BLaER1 treated with 17β-estradiol and CSF1 and Interleukin-3, amounts not matched to agents 10 nM and 100 nM (cell line): Measurements from ENCODE around the gene ZNF574.
A peak's percentile ranks its signal among the peaks of the same experiment; 100 is the strongest.

Experiments
- H3K27ac ChIP-seq, 11 experiments: shearing (Covaris generic); formaldehyde crosslinking; 2 replicates each; pipeline ENCODE4 v1.8.1; 2022
- H3K27me3 ChIP-seq, 11 experiments: shearing (Covaris generic); formaldehyde crosslinking; 2 replicates each; pipeline ENCODE4 v1.8.1; 2022
- H3K36me3 ChIP-seq, 11 experiments: shearing (Covaris generic); formaldehyde crosslinking; 2 replicates each; pipeline ENCODE4 v1.8.1; 2022
- H3K4me1 ChIP-seq, 10 experiments: shearing (Covaris generic); formaldehyde crosslinking; 2 replicates each; pipeline ENCODE4 v1.8.1; 2022
- H3K4me2 ChIP-seq, 11 experiments: shearing (Covaris generic); formaldehyde crosslinking; 2 replicates each; pipeline ENCODE4 v1.8.1; 2022
- H3K4me3 ChIP-seq, 10 experiments: shearing (Covaris generic); formaldehyde crosslinking; 2 replicates each; pipeline ENCODE4 v1.8.1; 2022
- H3K9ac ChIP-seq, 11 experiments: shearing (Covaris generic); formaldehyde crosslinking; 2 replicates each; pipeline ENCODE4 v1.8.1; 2022
- H3K9me3 ChIP-seq, 11 experiments: shearing (Covaris generic); formaldehyde crosslinking; replicated peaks in 1 of 11; 2 replicates each; pipeline ENCODE4 v1.8.1; 2022
- H4K20me1 ChIP-seq, 11 experiments: shearing (Covaris generic); formaldehyde crosslinking; 2 replicates each; pipeline ENCODE4 v1.8.1; 2022
- Cebpa-rat ChIP-seq, 11 experiments: shearing (Covaris generic); IDR thresholded peaks; 2 replicates each; pipeline ENCODE4 v1.8.1; 2022

ZNF574 gene

DNA sequence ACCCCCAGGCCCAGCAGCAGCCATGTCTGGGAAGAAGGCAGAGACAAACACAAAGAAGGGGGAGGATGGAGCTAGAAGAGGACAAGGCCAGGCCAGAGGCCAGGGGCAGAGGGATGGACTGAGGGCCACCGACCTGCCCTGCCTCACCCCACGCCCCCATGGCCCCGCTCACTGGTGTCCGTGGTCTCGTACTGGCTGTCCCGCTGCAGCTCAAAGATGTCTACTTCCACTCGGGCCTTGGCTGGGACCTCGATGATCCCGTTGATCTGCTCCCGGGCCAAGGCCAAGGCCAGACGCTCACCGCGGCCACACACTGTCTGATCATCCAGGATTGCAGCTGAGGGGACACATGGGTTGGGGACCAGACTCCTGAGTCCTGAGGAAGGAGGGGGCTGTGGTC is 10.9 kb upstream of the ZNF574 start:
- Histone ChIP-seq H3K4me2 (peak overlapping the region in 5 of 11 experiments; percentile 30 to 59 (median 49); a peak in 6 of 22 replicates), H4K20me1 (peaks cover 6 to 64% (median 21%) of the 10 kb centered on the region in 11 experiments; a peak in 15 of 22 replicates), H3K36me3 (peaks cover 52 to 57% (median 55%) of the 10 kb centered on the region in 11 experiments), H3K27ac (0 out of 22 replicates have a peak overlapping the region, but pooled peaks of 1 of the 11 experiments have one; percentile 7), H3K27me3 (no peaks in the 10 kb centered on the region), H3K4me3 (no peak overlapping the region), H3K9ac (0 out of 22 replicates have a peak overlapping the region, but pooled peaks of 1 of the 11 experiments have one; percentile 5), H3K4me1 (peaks cover 24 to 60% (median 47%) of the 10 kb centered on the region in 10 experiments), H3K9me3 (no peaks in the 10 kb centered on the region)
- no peak for TF ChIP-seq Cebpa-rat (IDR thresholded peaks at IDR 0.05)

- TF ChIP-seq Cebpa-rat (IDR thresholded peaks at IDR 0.05) = no peak
- Histone ChIP-seq H3K9ac (peak overlapping the region in 1 of 11 experiments; percentile 5; a peak in 2 of 22 replicates), H3K4me3 (no peak overlapping the region), H3K27me3 (no peaks in the 10 kb centered on the region), H4K20me1 (peaks cover 6 to 62% (median 21%) of the 10 kb centered on the region in 11 experiments; a peak in 15 of 22 replicates), H3K4me1 (peaks cover 27 to 65% (median 51%) of the 10 kb centered on the region in 10 experiments), H3K4me2 (peak overlapping the region in 7 of 11 experiments; percentile 9 to 59 (median 40); a peak in 12 of 22 replicates), H3K27ac (0 out of 22 replicates have a peak overlapping the region, but pooled peaks of 1 of the 11 experiments have one; percentile 7), H3K36me3 (peaks cover 47 to 53% (median 51%) of the 10 kb centered on the region in 11 experiments), H3K9me3 (no peaks in the 10 kb centered on the region)
These were observed 10.5 kb upstream of the ZNF574 start for GRCh38 chr19:42065511-42065910.

GRCh38 chr19:42066075-42066754 is 9.8 kb upstream of the ZNF574 start:
- Histone ChIP-seq H4K20me1 (peaks cover 6 to 62% (median 21%) of the 10 kb centered on the region in 11 experiments; a peak in 15 of 22 replicates), H3K4me1 (peaks cover 34 to 72% (median 58%) of the 10 kb centered on the region in 10 experiments), H3K9me3 (no peaks in the 10 kb centered on the region), H3K36me3 (peaks cover 44 to 48% (median 46%) of the 10 kb centered on the region in 11 experiments), H3K4me2 (peak overlapping the region in 9 of 11 experiments; percentile 86 to 98 (median 94); a peak in 18 of 22 replicates), H3K4me3 (no peak overlapping the region), H3K27ac (no peak overlapping the region), H3K9ac (peak overlapping the region in 1 of 11 experiments; percentile 82; a peak in 2 of 22 replicates), H3K27me3 (no peaks in the 10 kb centered on the region)
- no peak for TF ChIP-seq Cebpa-rat (IDR thresholded peaks at IDR 0.05)

GRCh38 chr19:42067315-42067888 is 8.6 kb upstream of the ZNF574 start:
- Histone ChIP-seq H3K4me2 (peak overlapping the region; percentile 86 to 98 (median 94)), H4K20me1 (peaks cover 6 to 61% (median 21%) of the 10 kb centered on the region in 11 experiments; a peak in 15 of 22 replicates), H3K27ac (no peak overlapping the region)

DNA sequence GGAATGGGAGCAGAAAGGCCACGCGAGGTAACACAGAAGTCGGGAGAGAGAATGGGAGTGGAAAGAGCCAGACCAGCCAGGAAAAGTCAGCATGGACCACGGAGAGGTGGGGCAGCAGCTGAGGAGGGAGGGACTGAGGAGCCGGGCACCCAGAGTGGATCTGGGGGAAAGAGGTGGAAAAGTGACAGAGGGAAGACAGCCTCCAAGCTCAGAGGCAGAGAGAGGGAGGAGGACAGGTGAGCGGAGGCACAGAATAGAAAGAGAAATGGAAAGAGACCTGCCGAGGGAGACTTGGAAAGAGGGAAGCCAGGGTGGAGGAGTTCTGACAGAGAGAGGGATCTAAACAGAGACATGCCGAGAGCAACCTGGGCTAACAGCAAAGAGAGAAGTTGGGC is 7.6 kb upstream of the ZNF574 start:
- Histone ChIP-seq H3K36me3 (peaks cover 22 to 26% (median 24%) of the 10 kb centered on the region in 11 experiments), H3K9ac (peak overlapping the region; percentile 77 to 88 (median 82); a peak in 21 of 22 replicates), H3K27ac (peak overlapping the region in 10 of 11 experiments; percentile 54 to 85 (median 78); a peak in 15 of 22 replicates), H3K27me3 (no peaks in the 10 kb centered on the region), H3K4me3 (peak overlapping the region; percentile 61 to 78 (median 68)), H3K9me3 (no peaks in the 10 kb centered on the region), H3K4me1 (peaks cover 40 to 74% (median 60%) of the 10 kb centered on the region in 10 experiments), H4K20me1 (peaks cover 6 to 51% (median 21%) of the 10 kb centered on the region in 11 experiments; a peak in 15 of 22 replicates), H3K4me2 (peak overlapping the region; percentile 86 to 98 (median 94))
- TF ChIP-seq Cebpa-rat (IDR thresholded peaks at IDR 0.05) = no peak

More at GRCh38 chr19:42067315-42067888, 8.6 kb upstream of the ZNF574 start:
- H3K9ac ChIP-seq = peak overlapping the region in 7 of 11 experiments; percentile 16 to 84 (median 82); a peak in 8 of 22 replicates
- H3K4me3 ChIP-seq = peak overlapping the region in 6 of 10 experiments; percentile 64 to 78 (median 68); a peak in 6 of 20 replicates
- H3K36me3 ChIP-seq = peaks cover 32 to 36% (median 34%) of the 10 kb centered on the region in 11 experiments
- H3K27me3 ChIP-seq = no peaks in the 10 kb centered on the region
- no peaks in the 10 kb centered on the region for H3K9me3 ChIP-seq
- no peak for TF ChIP-seq Cebpa-rat (IDR thresholded peaks at IDR 0.05)
- H3K4me1 ChIP-seq = peaks cover 40 to 75% (median 61%) of the 10 kb centered on the region in 10 experiments

- Histone ChIP-seq H4K20me1 (peaks cover 6 to 45% (median 21%) of the 10 kb centered on the region in 11 experiments; a peak in 15 of 22 replicates), H3K9me3 (no peaks in the 10 kb centered on the region), H3K9ac (peak overlapping the region; percentile 77 to 88 (median 82)), H3K4me2 (peak overlapping the region; percentile 86 to 98 (median 94)), H3K4me1 (peaks cover 40 to 70% (median 59%) of the 10 kb centered on the region in 10 experiments), H3K27ac (peak overlapping the region; percentile 19 to 85 (median 77); a peak in 20 of 22 replicates), H3K27me3 (no peaks in the 10 kb centered on the region), H3K4me3 (peak overlapping the region; percentile 61 to 78 (median 68)), H3K36me3 (peaks cover 17 to 20% (median 18%) of the 10 kb centered on the region in 11 experiments; a peak in 21 of 22 replicates)
- TF ChIP-seq Cebpa-rat (IDR thresholded peaks at IDR 0.05) = no peak
These were observed 7.0 kb upstream of the ZNF574 start for GRCh38 chr19:42068756-42069571.

GRCh38 chr19:42069619-42070351 is 6.2 kb upstream of the ZNF574 start, which contains the start of gene GRIK5:
TSS of gene GRIK5 (minus strand) at chr19:42070206. CDS start at chr19:42065770, 4,436 bp downstream.
- TF ChIP-seq Cebpa-rat (IDR thresholded peaks at IDR 0.05) = no peak
- H4K20me1 ChIP-seq = peaks cover 6 to 37% (median 21%) of the 10 kb centered on the region in 11 experiments; a peak in 15 of 22 replicates
- peak within 1 kb of the TSS; percentile 61 to 78 (median 68) for H3K4me3 ChIP-seq
- H3K9ac ChIP-seq = peak within 1 kb of the TSS; percentile 77 to 88 (median 82)
- H3K4me1 ChIP-seq = peaks cover 47 to 70% (median 64%) of the 10 kb centered on the region in 10 experiments
- H3K36me3 ChIP-seq = peaks cover 9 to 12% (median 11%) of the 10 kb centered on the region in 11 experiments; a peak in 20 of 22 replicates
- peak within 1 kb of the TSS; percentile 63 to 85 (median 77) for H3K27ac ChIP-seq
- no peaks in the 10 kb centered on the region for H3K27me3 ChIP-seq
- no peaks in the 10 kb centered on the region for H3K9me3 ChIP-seq
- H3K4me2 ChIP-seq = peak within 1 kb of the TSS; percentile 86 to 98 (median 94)
